Endodermal cell (in vitro differentiated cells): ENCODE results near the gene RALA. TPM values are rescaled to one million over a fixed set of nuclear protein-coding genes. Genes with fewer than 3 reads are reported as not detected.

ENCODE experiments used
- DNase-seq: peaks from one replicate; pipeline ENCODE4 v3.0.0-alpha.2; 2017
- H3K27ac ChIP-seq: 2 replicates; pipeline ENCODE4 v1.5.1; 2013; ENCODE audit warnings: mild to moderate bottlenecking, low read depth, low read length, moderate library complexity
- H3K27me3 ChIP-seq: 2 replicates; pipeline ENCODE4 v1.6.1; 2013; ENCODE audit warnings: mild to moderate bottlenecking, low read length, moderate library complexity; ENCODE audit not compliant: insufficient read depth, control insufficient read depth, poor library complexity, severe bottlenecking
- H3K36me3 ChIP-seq: 2 replicates; pipeline ENCODE4 v1.7.0; 2013; ENCODE audit warnings: mild to moderate bottlenecking, low read length, moderate library complexity; ENCODE audit not compliant: control insufficient read depth, insufficient read depth
- H3K4me1 ChIP-seq: one replicate; pipeline ENCODE4 v1.7.0; 2013; ENCODE audit warnings: low read length; ENCODE audit not compliant: control insufficient read depth, insufficient read depth
- H3K4me3 ChIP-seq: 2 replicates; pipeline ENCODE4 v1.5.1; 2013; ENCODE audit warnings: mild to moderate bottlenecking, low read length, moderate library complexity
- H3K9ac ChIP-seq: 2 replicates; pipeline ENCODE4 v1.6.1; 2013; ENCODE audit warnings: mild to moderate bottlenecking, low read length, moderate library complexity; ENCODE audit not compliant: poor library complexity, severe bottlenecking; ENCODE audit errors: extremely low read depth
- H3K9me3 ChIP-seq: 2 replicates; pipeline ENCODE4 v1.6.1; 2013; ENCODE audit warnings: mild to moderate bottlenecking, low read length, moderate library complexity; ENCODE audit not compliant: control insufficient read depth
- H3K27ac Mint-ChIP-seq: 2 replicates; pipeline ENCODE4 v1.8.0; 2020; ENCODE audit warnings: mixed read lengths
- H3K27me3 Mint-ChIP-seq: 2 replicates; pipeline ENCODE4 v1.8.0; 2021; ENCODE audit warnings: mild to moderate bottlenecking, mixed read lengths; ENCODE audit not compliant: insufficient read depth
- H3K36me3 Mint-ChIP-seq: 2 replicates; pipeline ENCODE4 v1.8.0; 2020; ENCODE audit warnings: low read depth, mixed read lengths
- H3K4me1 Mint-ChIP-seq: 2 replicates; pipeline ENCODE4 v1.8.0; 2020; ENCODE audit warnings: mixed read lengths
- H3K4me3 Mint-ChIP-seq: 2 replicates; pipeline ENCODE4 v1.8.0; 2020; ENCODE audit warnings: mild to moderate bottlenecking, moderate library complexity, mixed read lengths
- H3K9me3 Mint-ChIP-seq: 2 replicates; pipeline ENCODE4 v1.8.0; 2020; ENCODE audit warnings: mild to moderate bottlenecking, mixed read lengths
- CTCF ChIP-seq: fragments of 200-600 bp; sonication (generic); conservative IDR thresholded peaks from 2 replicates; pipeline ENCODE4 v1.5.0; 2021; ENCODE audit warnings: antibody characterized with exemption, mild to moderate bottlenecking
- WGBS, 2 experiments: methylation state at CpG; one replicate each; pipeline versions ENCODE4 v1.1.5 to v1.1.7; 2013; ENCODE audit warnings: missing lambda C conversion rate in 2 of 2, mixed read lengths in 1 of 2; ENCODE audit not compliant: insufficient coverage in 1 of 2, insufficient read length in 1 of 2; 5-methylcytosine and 5-hydroxymethylcytosine counted together
- total RNA-seq, 2 donors: library from RNA; stranded (reverse); fragmentation: NEBNext Ultra II Directional in 1 of 2; extraction: Animal tissue kit (Norgen Biotek cat#: 25700) in 1 of 2; gene quantifications; 2 replicates in 1 of 2; 3 replicates in 1 of 2; pipeline ENCODE4 v1.2.1, GENCODE V29; 2021

RALA gene
- total RNA-seq, 2 donors from 2014 or later = 43.9 to 46.4 TPM

- Mint-ChIP-seq H3K36me3 (no peaks in the 10 kb centered on the region), H3K27ac (no peak overlapping the region), H3K4me3 (no peak overlapping the region), H3K4me1 (peaks cover 18% of the 10 kb centered on the region), H3K9me3 (no peaks in the 10 kb centered on the region), H3K27me3 (peaks cover 6% of the 10 kb centered on the region)
- H3K4me3 ChIP-seq = no peak overlapping the region
- no peaks in the 10 kb centered on the region for H3K9me3 ChIP-seq
- H3K27ac ChIP-seq = no peak overlapping the region
- DNase-seq = no peak
- H3K4me1 ChIP-seq = peaks cover 4% of the 10 kb centered on the region
- no peaks in the 10 kb centered on the region for H3K27me3 ChIP-seq
- H3K36me3 ChIP-seq = no peaks in the 10 kb centered on the region
- TF ChIP-seq CTCF = no peak
- H3K9ac ChIP-seq = no peak overlapping the region
These were observed 2.9 kb upstream of the RALA start for GRCh38 chr7:39620486-39620885.

GRCh38 chr7:39621261-39621660 lies 2.1 kb upstream of the RALA start:
- Mint-ChIP-seq H3K4me1 (peaks cover 25% of the 10 kb centered on the region), H3K27me3 (peaks cover 4% of the 10 kb centered on the region), H3K4me3 (no peak overlapping the region), H3K27ac (no peak overlapping the region), H3K36me3 (no peaks in the 10 kb centered on the region), H3K9me3 (no peaks in the 10 kb centered on the region)
- Histone ChIP-seq H3K4me3 (no peak overlapping the region), H3K27ac (no peak overlapping the region), H3K9ac (no peak overlapping the region), H3K9me3 (no peaks in the 10 kb centered on the region), H3K27me3 (no peaks in the 10 kb centered on the region), H3K4me1 (peaks cover 6% of the 10 kb centered on the region), H3K36me3 (no peaks in the 10 kb centered on the region)
- WGBS, 2 experiments = 89% methylated on average over 1 of the region's 1 CpG; no CpG with 5 or more reads in 1 of the 2 experiments
- no peak for TF ChIP-seq CTCF
- DNase-seq = no peak

DNA sequence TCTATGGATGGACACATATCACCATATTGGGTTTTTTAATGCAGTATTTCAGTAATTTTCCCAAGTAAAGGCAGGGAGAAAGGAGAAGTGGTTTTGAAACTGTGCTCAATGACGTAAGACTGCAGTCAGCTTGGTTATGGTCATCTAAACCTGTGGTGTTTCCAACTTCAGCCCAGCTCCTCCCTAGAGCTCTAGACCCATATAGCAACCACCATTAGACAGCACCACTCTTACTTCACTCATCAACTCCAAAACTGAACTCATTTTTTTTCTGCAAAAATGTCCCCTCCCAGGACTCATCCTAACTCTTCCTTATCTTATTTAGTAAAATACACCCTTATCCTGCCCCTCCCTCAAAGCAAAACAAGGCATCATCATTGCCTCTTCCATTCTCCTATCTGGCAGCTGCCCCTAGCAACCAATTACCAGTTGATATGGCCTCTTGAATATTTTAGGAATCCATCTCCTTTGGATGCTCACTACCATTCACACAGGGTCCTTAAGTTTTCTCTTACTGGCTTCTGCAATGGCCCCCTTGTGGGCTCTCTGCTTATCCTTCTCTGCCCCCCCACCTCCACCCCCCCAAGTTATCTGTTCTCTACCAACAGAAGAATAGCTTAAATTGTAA lies 1.5 kb upstream of the RALA start:
- H3K9me3 Mint-ChIP-seq = no peaks in the 10 kb centered on the region
- WGBS, 2 experiments = 80 to 87% methylated on average over 1 of the region's 1 CpG
- no peak overlapping the region for H3K27ac ChIP-seq
- H3K27me3 Mint-ChIP-seq = no peaks in the 10 kb centered on the region
- H3K4me3 Mint-ChIP-seq = peak overlapping the region; percentile 80
- no peaks in the 10 kb centered on the region for H3K36me3 ChIP-seq
- no peaks in the 10 kb centered on the region for H3K36me3 Mint-ChIP-seq
- DNase-seq = no peak
- H3K4me3 ChIP-seq = peak overlapping the region; percentile 92
- peaks cover 6% of the 10 kb centered on the region for H3K4me1 ChIP-seq
- no peak overlapping the region for H3K27ac Mint-ChIP-seq
- peaks cover 31% of the 10 kb centered on the region for H3K4me1 Mint-ChIP-seq
- no peaks in the 10 kb centered on the region for H3K27me3 ChIP-seq
- TF ChIP-seq CTCF = no peak
- no peaks in the 10 kb centered on the region for H3K9me3 ChIP-seq
- H3K9ac ChIP-seq = no peak overlapping the region
